HCT116 (cell line): ENCODE data around the gene RAB33B. TPM values are rescaled to one million over a fixed set of nuclear protein-coding genes. Genes with fewer than 3 reads are reported as not detected.
A peak's percentile ranks its signal among the peaks of the same experiment; 100 is the strongest.

Source experiments
- ATAC-seq: fragments of 200-7000 bp; cut with Tn5 transposase; 2 replicates; pipeline ENCODE4 v1.9.1; 2020; ENCODE audit warnings: mild to moderate bottlenecking, moderate library complexity
- BruUV-seq: library from RNA; stranded (reverse); fragments of 400-500 nt; replicated peaks from 2 replicates; lab custom pipeline; 2021; lab: Mats Ljungman, UMichigan
- CTCF ChIA-PET: fragments of 300-600 bp; sonication (Branson Sonifier 250); formaldehyde crosslinking; loops from one replicate; lab custom pipeline; 2021; ENCODE audit warnings: antibody characterized with exemption; lab: Charles Lee
- POLR2A ChIA-PET: fragments of 300-600, 350-600 bp; sonication (Branson Sonifier 250); formaldehyde crosslinking; loops from one replicate; lab custom pipeline; 2021; ENCODE audit warnings: antibody characterized with exemption; lab: Charles Lee
- RAD21 ChIA-PET, 2 experiments: fragments of 300-600 bp; sonication (Branson Sonifier 250); formaldehyde crosslinking; loops; one replicate each; lab custom pipeline; 2023; ENCODE audit warnings: low total read pairs in 2 of 2; ENCODE audit not compliant: uncharacterized antibody in 2 of 2, unreplicated experiment in 2 of 2, low non-redundant PET in 1 of 2; lab: Charles Lee
- DNase-seq: peaks from one replicate; pipeline ENCODE4 v3.0.0-alpha.2; 2010; ENCODE audit warnings: low read depth, low spot score
- H2AFZ ChIP-seq: fragments of 200-600 bp; shearing (Covaris generic), sonication (generic); 2 replicates; pipeline ENCODE4 v1.6.1; 2017; ENCODE audit warnings: low read depth, mixed run types, mixed read lengths, antibody characterized with exemption, low read length; ENCODE audit not compliant: poor library complexity, severe bottlenecking
- H3K27ac ChIP-seq: 2 replicates; pipeline ENCODE4 v1.5.1; 2012; ENCODE audit warnings: low read depth, low read length
- H3K27me3 ChIP-seq: fragments of 200-600 bp; sonication (generic); 2 replicates; pipeline ENCODE4 v1.6.1; 2016; ENCODE audit warnings: mixed run types, low read length, mixed read lengths; ENCODE audit not compliant: insufficient read depth
- H3K36me3 ChIP-seq, 2 experiments: fragments of 200-500 bp in 1 of 2; fragments of 200-600 bp in 1 of 2; sonication (Bioruptor generic) in 1 of 2; sonication (generic) in 1 of 2; 2 replicates each; pipeline versions ENCODE4 v1.5.1 to v1.6.1; 2014 to 2016; ENCODE audit warnings: low read length in 2 of 2, inconsistent platforms in 1 of 2, mixed read lengths in 1 of 2, mixed run types in 1 of 2; ENCODE audit not compliant: insufficient read depth in 2 of 2, control insufficient read depth in 1 of 2
- H3K4me1 ChIP-seq, 2 experiments: fragments of 200-600 bp in 1 of 2; sonication (generic) in 1 of 2; 2 replicates each; pipeline versions ENCODE4 v1.5.1 to v1.6.1; 2012 to 2017; ENCODE audit warnings: low read length in 2 of 2, inconsistent platforms in 1 of 2, mild to moderate bottlenecking in 1 of 2, mixed read lengths in 1 of 2, mixed run types in 1 of 2, moderate library complexity in 1 of 2; ENCODE audit not compliant: insufficient read depth in 2 of 2, control insufficient read depth in 1 of 2
- H3K4me2 ChIP-seq: fragments of 200-600 bp; sonication (generic); 2 replicates; pipeline ENCODE4 v1.6.1; 2017; ENCODE audit warnings: mixed run types, low read length, mixed read lengths
- H3K4me3 ChIP-seq, 2 experiments: fragments of 200-600 bp in 1 of 2; sonication (generic) in 1 of 2; replicated peaks in 1 of 2; 2 replicates each; pipeline ENCODE4 v1.5.1; 2011 to 2016; ENCODE audit warnings: low read length in 2 of 2, control low read depth in 1 of 2, low read depth in 1 of 2, mild to moderate bottlenecking in 1 of 2, mixed read lengths in 1 of 2, mixed run types in 1 of 2
- H3K79me2 ChIP-seq: fragments of 200-600 bp; sonication (generic); 2 replicates; pipeline ENCODE4 v1.6.1; 2017; ENCODE audit warnings: mild to moderate bottlenecking, mixed run types, low read length, moderate library complexity, mixed read lengths; ENCODE audit not compliant: insufficient read depth
- H3K9ac ChIP-seq: fragments of 200-600 bp; sonication (generic); 2 replicates; pipeline ENCODE4 v1.6.1; 2016; ENCODE audit warnings: low read length, mixed read lengths
- H3K9me2 ChIP-seq: fragments of 200-600 bp; sonication (generic), shearing (Covaris generic); 2 replicates; pipeline ENCODE4 v1.6.1; 2017; ENCODE audit warnings: mixed run types, mild to moderate bottlenecking, moderate library complexity; ENCODE audit not compliant: insufficient read depth
- H3K9me3 ChIP-seq, 2 experiments: fragments of 200-500 bp in 1 of 2; fragments of 200-600 bp in 1 of 2; sonication (Bioruptor generic) in 1 of 2; sonication (generic) in 1 of 2; 2 replicates each; pipeline ENCODE4 v1.6.1; 2014 to 2017; ENCODE audit warnings: low read length in 2 of 2, mixed read lengths in 2 of 2, inconsistent platforms in 1 of 2, low read depth in 1 of 2, mild to moderate bottlenecking in 1 of 2, mixed run types in 1 of 2, moderate library complexity in 1 of 2; ENCODE audit not compliant: control insufficient read depth in 1 of 2, insufficient read depth in 1 of 2
- H4K20me1 ChIP-seq: fragments of 200-600 bp; sonication (generic), shearing (Covaris generic); 2 replicates; pipeline ENCODE4 v1.6.1; 2017; ENCODE audit warnings: mixed run types, mild to moderate bottlenecking, moderate library complexity; ENCODE audit not compliant: insufficient read depth
- CBX3 ChIP-seq: IDR thresholded peaks from 2 replicates; pipeline ENCODE4 v1.6.1; 2012; ENCODE audit warnings: low read depth
- CTCF ChIP-seq, 3 experiments: fragments of 200-600 bp in 1 of 3; sonication (generic) in 1 of 3; IDR thresholded peaks in 2 of 3; conservative IDR thresholded peaks in 1 of 3; 2 replicates each; pipeline ENCODE4 v1.5.1; 2012 to 2017; ENCODE audit warnings: low read depth in 2 of 3, low read length in 2 of 3, antibody characterized with exemption in 1 of 3, borderline replicate concordance in 1 of 3, control low read depth in 1 of 3, mild to moderate bottlenecking in 1 of 3, mixed read lengths in 1 of 3, mixed run types in 1 of 3, moderate library complexity in 1 of 3; ENCODE audit not compliant: insufficient read depth in 1 of 3
- EGR1 ChIP-seq: IDR thresholded peaks from 2 replicates; pipeline ENCODE4 v1.6.1; 2012; ENCODE audit warnings: low read depth
- FOSL1 ChIP-seq: IDR thresholded peaks from 2 replicates; pipeline ENCODE4 v1.6.1; 2012; ENCODE audit warnings: low read depth
- MAX ChIP-seq: IDR thresholded peaks from 2 replicates; pipeline ENCODE4 v1.6.1; 2012
- intact Hi-C: fragments of 100-400 bp; cut with micrococcal nuclease; formaldehyde crosslinking; loops from 2 replicates; pipeline ENCODE4 v1.10.0; 2022
- total RNA-seq: library from RNA; stranded (reverse); gene quantifications from one replicate; pipeline ENCODE4 v1.2.1, GENCODE V29; 2021; ENCODE audit not compliant: unreplicated experiment

RAB33B gene
- total RNA-seq, 1 experiment from 2014 or later = 5.4 TPM

GRCh38 chr4:139458999-139459398, 5.1 kb downstream of the RAB33B start:
- Histone ChIP-seq H3K27ac (no peak overlapping the region), H3K9ac (no peak overlapping the region), H3K4me3 (no peak overlapping the region)
- CTCF ChIA-PET = no interaction called here
- ATAC-seq = no peak
- RAD21 ChIA-PET = no interaction called here
- no TSS peak for BruUV-seq
- intact Hi-C loops = no loop called here
- POLR2A ChIA-PET = no interaction called here
- TF ChIP-seq EGR1 = no peak
- peak; percentile 21; the same call in 1 of the 2 replicates for TF ChIP-seq FOSL1
- TF ChIP-seq, all 23 proteins: peak for 1
- no peaks in the 10 kb centered on the region for H3K27me3 ChIP-seq
- no peaks in the 10 kb centered on the region for H3K9me2 ChIP-seq
- peak overlapping the region; percentile 37; the same call in 1 of the 2 replicates for H3K4me2 ChIP-seq
- peaks cover 8 to 24% of the 10 kb centered on the region in 2 experiments for H3K4me1 ChIP-seq
- H3K79me2 ChIP-seq = peaks cover 83% of the 10 kb centered on the region
- no peaks in the 10 kb centered on the region for H3K9me3 ChIP-seq
- H3K36me3 ChIP-seq = no peaks in the 10 kb centered on the region
- no peak for DNase-seq
- no peaks in the 10 kb centered on the region for H4K20me1 ChIP-seq
- no peak overlapping the region for H2AFZ ChIP-seq

GRCh38 chr4:139460565-139460964, 6.6 kb downstream of the RAB33B start:
- Histone ChIP-seq H3K9me2 (no peaks in the 10 kb centered on the region), H3K27me3 (no peaks in the 10 kb centered on the region), H3K9ac (no peak overlapping the region), H2AFZ (no peak overlapping the region), H3K4me1 (peaks cover 8 to 13% of the 10 kb centered on the region in 2 experiments), H4K20me1 (no peaks in the 10 kb centered on the region), H3K27ac (no peak overlapping the region), H3K9me3 (no peaks in the 10 kb centered on the region), H3K36me3 (no peaks in the 10 kb centered on the region), H3K4me2 (no peak overlapping the region), H3K79me2 (peaks cover 70% of the 10 kb centered on the region), H3K4me3 (no peak overlapping the region)
- TF ChIP-seq CTCF (IDR thresholded peaks at IDR 0.05 in 2 of 3, conservative IDR thresholded peaks at IDR 0.05 in 1 of 3; ENCODE audit: borderline replicate concordance in 1 of 3, insufficient read depth in 1 of 3, low read depth in 2 of 3, low read length in 2 of 3) = no peak
- no peak for TF ChIP-seq MAX
- TF ChIP-seq CBX3 = no peak
- CTCF ChIA-PET = no interaction called here
- no TSS peak for BruUV-seq
- RAD21 ChIA-PET = no interaction called here
- DNase-seq (no peak), ATAC-seq (no peak)
- intact Hi-C loops = no loop called here
- POLR2A ChIA-PET = no interaction called here
